HepG2 (cell line): ENCODE measurements around the gene PPP3R2. TPM values are rescaled to one million over a fixed set of nuclear protein-coding genes. Genes with fewer than 3 reads are reported as not detected.
"Not testable (repeated sequence)": the region's sequence is repeated elsewhere in the genome, so short reads cannot be mapped to it uniquely, and the experiment has no call there.

Experiments used
- ATAC-seq: fragments of 200-7000 bp; cut with Tn5 transposase; 3 replicates; pipeline ENCODE4 v1.9.1; 2020; ENCODE audit warnings: mild to moderate bottlenecking, moderate library complexity
- BruUV-seq: library from RNA; stranded (reverse); fragments of 400-500 nt; replicated peaks from 2 replicates; lab custom pipeline; 2021; lab: Mats Ljungman, UMichigan
- CTCF ChIA-PET: fragments of 300-600 bp; formaldehyde crosslinking; extraction: SDS; loops from one replicate; lab custom pipeline; 2021; ENCODE audit warnings: low total read pairs, inconsistent platforms, low intra/inter-chr PET ratio; lab: Yijun Ruan, JAX
- POLR2A ChIA-PET: fragments of 350-600 bp; sonication (Branson Sonifier 250); formaldehyde crosslinking; loops from one replicate; lab custom pipeline; 2020; ENCODE audit warnings: antibody characterized with exemption, inconsistent platforms; lab: Yijun Ruan, JAX
- DNase-seq: peaks from one replicate; pipeline ENCODE4 v3.0.0-alpha.2; 2015; ENCODE audit warnings: low spot score
- FAIRE-seq: peaks from 3 replicates; lab custom pipeline; 2011; peaks lifted over from hg19 to GRCh38; lab: Jason Lieb, UNC
- H2AFZ ChIP-seq: one replicate; pipeline ENCODE4 v1.6.1; 2011; ENCODE audit warnings: low read length, inconsistent platforms
- H3K27ac ChIP-seq: fragments of 300-600 bp; 3 replicates; pipeline ENCODE4 v1.8.0; 2011; ENCODE audit warnings: mixed run types, mild to moderate bottlenecking, mixed read lengths, low read length, inconsistent platforms; ENCODE audit not compliant: insufficient read depth; ENCODE audit errors: extremely low read length
- H3K27me3 ChIP-seq, 2 experiments: fragments of 200-600 bp in 1 of 2; 2 replicates in 1 of 2; 3 replicates in 1 of 2; pipeline versions ENCODE4 v1.6.0 to v1.8.0; 2011; ENCODE audit warnings: low read length in 2 of 2, mild to moderate bottlenecking in 2 of 2, moderate library complexity in 2 of 2, inconsistent platforms in 1 of 2; ENCODE audit not compliant: insufficient read depth in 2 of 2, control insufficient read depth in 1 of 2
- H3K36me3 ChIP-seq, 2 experiments: fragments of 200-600 bp in 1 of 2; replicated peaks in 1 of 2; 2 replicates in 1 of 2; 3 replicates in 1 of 2; pipeline versions ENCODE4 v1.5.1 to v1.8.0; 2011; ENCODE audit warnings: low read length in 2 of 2, inconsistent platforms in 1 of 2; ENCODE audit not compliant: insufficient read depth in 2 of 2, control insufficient read depth in 1 of 2
- H3K4me1 ChIP-seq: 2 replicates; pipeline ENCODE4 v1.5.1; 2012; ENCODE audit warnings: low read length, inconsistent platforms; ENCODE audit not compliant: insufficient read depth
- H3K4me2 ChIP-seq: 2 replicates; pipeline ENCODE4 v1.6.0; 2011; ENCODE audit warnings: low read depth, low read length, inconsistent platforms
- H3K4me3 ChIP-seq, 3 experiments: fragments of 200-600 bp in 1 of 3; sonication (generic), shearing (Covaris generic) in 1 of 3; replicated peaks in 1 of 3; 2 replicates each; pipeline ENCODE4 v1.5.1; 2011 to 2016; ENCODE audit warnings: low read length in 3 of 3, inconsistent platforms in 2 of 3, low read depth in 2 of 3, mild to moderate bottlenecking in 2 of 3, control low read depth in 1 of 3, mixed read lengths in 1 of 3; ENCODE audit not compliant: insufficient read depth in 1 of 3
- H3K79me2 ChIP-seq: one replicate; pipeline ENCODE4 v1.6.1; 2011; ENCODE audit warnings: low read length, inconsistent platforms; ENCODE audit not compliant: insufficient read depth
- H3K9ac ChIP-seq: 2 replicates; pipeline ENCODE4 v1.6.0; 2011; ENCODE audit warnings: mild to moderate bottlenecking, low read depth, low read length, inconsistent platforms; ENCODE audit not compliant: insufficient read depth
- H3K9me3 ChIP-seq: 2 replicates; pipeline ENCODE4 v1.5.1; 2012; ENCODE audit warnings: mild to moderate bottlenecking, low read length
- H4K20me1 ChIP-seq: 2 replicates; pipeline ENCODE4 v1.6.0; 2011; ENCODE audit warnings: inconsistent platforms, mild to moderate bottlenecking, low read length, moderate library complexity; ENCODE audit not compliant: insufficient read depth
- PLRG1 ChIP-seq: fragments of 450-650 bp; conservative IDR thresholded peaks from 2 replicates; pipeline ENCODE4 v1.6.1; 2016
- ZMYM4 ChIP-seq: sonication (generic); formaldehyde crosslinking; IDR thresholded peaks from 2 replicates; pipeline ENCODE4 v1.8.1; 2023; ENCODE audit warnings: mild to moderate bottlenecking, missing genetic modification reagents
- WGBS: methylation state at CpG from one replicate; pipeline ENCODE4 v1.1.6; 2017; ENCODE audit warnings: low lambda C conversion rate; 5-methylcytosine and 5-hydroxymethylcytosine counted together
- in situ Hi-C: cut with HindIII; loops from 2 replicates; pipeline ENCODE4 v1.10.0; 2017; ENCODE audit warnings: low pct_unique_long_range_greater_than_20kb; ENCODE audit not compliant: extremely low pct_ligation_motif_present
- intact Hi-C: fragments of 100-400 bp; cut with micrococcal nuclease; formaldehyde crosslinking; loops from one replicate; pipeline ENCODE4 v1.10.0; 2022; ENCODE audit not compliant: unreplicated experiment
- polyA plus RNA-seq, 8 experiments: library from polyadenylated mRNA; depleted of rRNA in 3 of 8; stranded (reverse) in 7 of 8; unstranded in 1 of 8; fragments of >200 nt; fragmentation: Illumina TruSeq in 4 of 8; extraction: Trizol in 4 of 8; gene quantifications; 2 replicates each; pipeline versions ENCODE4 v1.2.1 to v1.2.3, GENCODE V29; 2011 to 2016; ENCODE audit warnings: low read depth in 4 of 8, missing spikeins in 1 of 8, mixed read lengths in 1 of 8; ENCODE audit not compliant: insufficient read depth in 1 of 8
- total RNA-seq, 5 experiments: library from RNA; depleted of rRNA; stranded (reverse); fragments of >200 nt; fragmentation: Illumina TruSeq; extraction: Trizol; gene quantifications; 2 replicates each; pipeline ENCODE4 v1.2.3, GENCODE V29; 2016; ENCODE audit warnings: low read depth in 1 of 5

PPP3R2 gene
- total and polyA plus RNA-seq, 2 of the 13 experiments (the other 11 are each of a cell fraction or from before 2014, with no cell fraction given) = not detected

GRCh38 chr9:101590901-101591300 is 3.9 kb downstream of the PPP3R2 start:
- Histone ChIP-seq H2AFZ (no peak overlapping the region), H3K9me3 (no peaks in the 10 kb centered on the region), H3K36me3 (no peaks in the 10 kb centered on the region), H3K4me3 (no peak overlapping the region), H3K4me1 (no peaks in the 10 kb centered on the region), H3K4me2 (no peak overlapping the region), H3K79me2 (no peaks in the 10 kb centered on the region), H3K9ac (no peak overlapping the region), H4K20me1 (no peaks in the 10 kb centered on the region), H3K27me3 (0 out of 5 replicates have a peak, but pooled peaks cover 0 to 5% of the 10 kb centered on the region in 2 experiments), H3K27ac (no peak overlapping the region)
- ChIA-PET CTCF (no interaction called here), POLR2A (no interaction called here)
- intact Hi-C loops = no loop called here
- BruUV-seq = no TSS peak
- TF ChIP-seq PLRG1 = no peak
- no peak for TF ChIP-seq ZMYM4 (CRISPR knock-in tag)
- no peak for FAIRE-seq
- no peak for DNase-seq
- in situ Hi-C loops = no loop called here
- ATAC-seq = no peak
- WGBS = 47% methylated on average over 3 of the region's 3 CpGs

GRCh38 chr9:101590074-101590473 is 4.7 kb downstream of the PPP3R2 start:
- DNase-seq, CTCF ChIA-PET, H4K20me1 ChIP-seq, H2AFZ ChIP-seq, H3K9ac ChIP-seq, H3K4me1 ChIP-seq, FAIRE-seq, intact Hi-C loops, H3K4me3 ChIP-seq, in situ Hi-C loops, H3K79me2 ChIP-seq, H3K9me3 ChIP-seq, H3K27ac ChIP-seq, BruUV-seq, H3K4me2 ChIP-seq, ATAC-seq, H3K36me3 ChIP-seq, POLR2A ChIA-PET, H3K27me3 ChIP-seq: not testable (repeated sequence)
- WGBS = 29% methylated on average over 6 of the region's 6 CpGs
